Chondrocyte (in vitro differentiated cells): Measurements from ENCODE around the gene LRRC26. TPM values are rescaled to one million over a fixed set of nuclear protein-coding genes. Genes with fewer than 3 reads are reported as not detected.

Experiments
- DNase-seq: peaks from one replicate; pipeline ENCODE4 v3.0.0; 2021; ENCODE audit warnings: mixed read lengths, low spot score
- H3K27ac Mint-ChIP-seq: one replicate; pipeline ENCODE4 v1.8.0; 2021; ENCODE audit warnings: mild to moderate bottlenecking, moderate library complexity, mixed read lengths; ENCODE audit not compliant: unreplicated experiment
- H3K27me3 Mint-ChIP-seq: 2 replicates; pipeline ENCODE4 v1.8.0; 2021; ENCODE audit warnings: low read depth, mixed read lengths
- H3K36me3 Mint-ChIP-seq: 2 replicates; pipeline ENCODE4 v1.8.0; 2021; ENCODE audit warnings: low read depth, mixed read lengths
- H3K4me1 Mint-ChIP-seq: 2 replicates; pipeline ENCODE4 v1.8.0; 2021; ENCODE audit warnings: low read depth, mild to moderate bottlenecking, mixed read lengths
- H3K4me3 Mint-ChIP-seq: one replicate; pipeline ENCODE4 v1.8.0; 2021; ENCODE audit warnings: mild to moderate bottlenecking, moderate library complexity, mixed read lengths; ENCODE audit not compliant: unreplicated experiment
- H3K9me3 Mint-ChIP-seq: 2 replicates; pipeline ENCODE4 v1.8.0; 2021; ENCODE audit warnings: low read depth, mixed read lengths
- CTCF ChIP-seq: fragments of 200-600 bp; sonication (generic); IDR thresholded peaks from 2 replicates; pipeline ENCODE4 v1.5.0; 2021; ENCODE audit warnings: antibody characterized with exemption, mild to moderate bottlenecking, moderate library complexity
- total RNA-seq: library from RNA; stranded (reverse); gene quantifications from 3 replicates; pipeline ENCODE4 v1.2.1, GENCODE V29; 2021

LRRC26 gene
- total RNA-seq, 1 donor from 2014 or later, result not detected

- H3K4me1 Mint-ChIP-seq, result peaks cover 33% of the 10 kb centered on the region
- H3K4me3 Mint-ChIP-seq, result no peak overlapping the region
- H3K9me3 Mint-ChIP-seq, result no peaks in the 10 kb centered on the region
- no peak for TF ChIP-seq CTCF
- peaks cover 1% of the 10 kb centered on the region for H3K36me3 Mint-ChIP-seq
- H3K27ac Mint-ChIP-seq, result peak overlapping the region; percentile 32
- no peaks in the 10 kb centered on the region for H3K27me3 Mint-ChIP-seq
- no peak for DNase-seq
These were observed 25.8 kb upstream of the LRRC26 start for GRCh38 chr9:137195525-137196220.

- no peaks in the 10 kb centered on the region for H3K9me3 Mint-ChIP-seq
- no peaks in the 10 kb centered on the region for H3K27me3 Mint-ChIP-seq
- H3K27ac Mint-ChIP-seq, result no peak overlapping the region
- H3K36me3 Mint-ChIP-seq, result peaks cover 1% of the 10 kb centered on the region
- H3K4me1 Mint-ChIP-seq, result peaks cover 37% of the 10 kb centered on the region
- no peak for DNase-seq
- no peak for TF ChIP-seq CTCF
- no peak overlapping the region for H3K4me3 Mint-ChIP-seq
These were observed 25.1 kb upstream of the LRRC26 start for GRCh38 chr9:137194909-137195308.

DNA sequence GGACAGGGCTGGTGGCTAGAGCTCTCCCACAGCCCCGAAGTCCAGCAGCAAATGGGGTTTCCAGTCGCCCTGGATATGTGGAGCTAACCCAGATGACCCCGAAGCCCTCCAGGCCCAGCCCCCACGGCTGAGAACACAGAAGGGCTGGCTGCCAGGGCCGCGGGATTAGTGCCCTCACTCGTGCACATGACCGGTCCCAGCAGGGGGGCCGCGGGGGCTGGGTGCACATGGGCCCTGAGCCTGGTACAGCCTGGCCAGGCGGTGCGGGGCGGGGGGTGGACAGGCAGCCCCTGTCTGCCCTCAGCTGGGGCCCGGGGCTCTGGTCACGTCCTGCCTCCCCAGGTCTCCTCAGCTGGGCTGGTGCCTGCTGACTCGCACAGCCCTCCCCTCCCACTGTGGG, 24.5 kb upstream of the LRRC26 start:
- H3K9me3 Mint-ChIP-seq, result no peaks in the 10 kb centered on the region
- no peak for DNase-seq
- no peak overlapping the region for H3K4me3 Mint-ChIP-seq
- H3K36me3 Mint-ChIP-seq, result peaks cover 1% of the 10 kb centered on the region
- H3K27me3 Mint-ChIP-seq, result no peaks in the 10 kb centered on the region
- TF ChIP-seq CTCF, result no peak
- no peak overlapping the region for H3K27ac Mint-ChIP-seq
- peaks cover 37% of the 10 kb centered on the region for H3K4me1 Mint-ChIP-seq

- DNase-seq, result no peak
- Mint-ChIP-seq H3K4me3 (no peak overlapping the region), H3K36me3 (peaks cover 3% of the 10 kb centered on the region)
These were observed 23.9 kb upstream of the LRRC26 start for GRCh38 chr9:137193771-137194170.

DNA sequence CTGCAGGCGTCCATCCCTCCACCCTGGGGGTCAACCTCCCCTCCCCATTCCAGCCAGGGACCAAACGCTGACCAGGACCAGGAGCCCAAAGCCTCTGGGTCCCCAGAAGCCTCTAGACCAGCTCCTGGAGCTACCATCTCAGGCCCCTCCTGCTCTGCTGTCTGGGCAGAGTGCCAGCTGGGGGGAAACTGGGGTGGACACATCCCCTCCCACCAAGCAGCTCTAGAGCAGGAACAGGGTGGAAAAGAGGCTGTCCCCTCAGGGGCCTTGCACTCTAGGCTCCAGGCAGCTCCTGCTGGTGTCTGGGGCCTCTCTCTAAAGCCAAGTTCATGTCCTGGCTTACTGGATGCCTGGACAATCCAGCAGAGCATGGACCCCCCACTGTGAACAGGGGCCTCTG, 23.0 kb upstream of the LRRC26 start:
- no peaks in the 10 kb centered on the region for H3K9me3 Mint-ChIP-seq
- TF ChIP-seq CTCF, result no peak
- no peak for DNase-seq
- H3K27ac Mint-ChIP-seq, result no peak overlapping the region
- peaks cover 3% of the 10 kb centered on the region for H3K36me3 Mint-ChIP-seq
- peaks cover 33% of the 10 kb centered on the region for H3K4me1 Mint-ChIP-seq
- no peaks in the 10 kb centered on the region for H3K27me3 Mint-ChIP-seq
- no peak overlapping the region for H3K4me3 Mint-ChIP-seq

More at GRCh38 chr9:137193771-137194170, 23.9 kb upstream of the LRRC26 start:
- Mint-ChIP-seq H3K27ac (no peak overlapping the region), H3K4me1 (peaks cover 37% of the 10 kb centered on the region), H3K9me3 (no peaks in the 10 kb centered on the region), H3K27me3 (no peaks in the 10 kb centered on the region)
- no peak for TF ChIP-seq CTCF
